Pancreas (tissue), 10 donors: ENCODE measurements around the gene DVL3. TPM values are rescaled to one million over a fixed set of nuclear protein-coding genes. Genes with fewer than 3 reads are reported as not detected.
"Not testable (repeated sequence)": the region's sequence is repeated elsewhere in the genome, so short reads cannot be mapped to it uniquely, and the experiment has no call there.

Experiments used
- ATAC-seq, 4 donors: fragments of 200-7000 bp; cut with Tn5 transposase; one replicate each; pipeline versions ENCODE4 v1.8.0 to v1.9.1; 2020; ENCODE audit warnings: mild to moderate bottlenecking in 4 of 4, moderate library complexity in 4 of 4
- DNase-seq, 6 donors: peaks; one replicate each; pipeline ENCODE4 v3.0.0-alpha.2; 2020
- FAIRE-seq: peaks from 2 replicates; lab custom pipeline; 2012; peaks lifted over from hg19 to GRCh38; lab: Jason Lieb, UNC
- H3K27ac ChIP-seq, 4 donors: fragments of 200-600 bp; sonication (generic); 1 replicate in 3 of 4; 2 replicates in 1 of 4; pipeline versions ENCODE4 v1.5.0 to v1.8.0; 2020
- H3K27me3 ChIP-seq, 4 donors: fragments of 200-600 bp; one replicate each; pipeline ENCODE4 v1.8.0; 2021
- H3K36me3 ChIP-seq, 3 donors: fragments of 200-600 bp; sonication (generic) in 1 of 3; one replicate each; pipeline versions ENCODE4 v1.5.0 to v1.8.0; 2020 to 2021
- H3K4me1 ChIP-seq, 3 donors: fragments of 200-600 bp; one replicate each; pipeline ENCODE4 v1.8.0; 2021
- H3K4me3 ChIP-seq, 4 donors: fragments of 200-600 bp; sonication (generic) in 2 of 4; one replicate each; pipeline versions ENCODE4 v1.5.0 to v1.8.0; 2020 to 2021
- H3K9me3 ChIP-seq, 4 donors: fragments of 200-600 bp; one replicate each; pipeline ENCODE4 v1.8.0; 2021
- WGBS, 2 donors: extraction: QIAGEN DNeasy Blood & Tissue Kit; methylation state at CpG; one replicate each; pipeline ENCODE4 v1.1.7; 2013; 5-methylcytosine and 5-hydroxymethylcytosine counted together
- intact Hi-C, 3 donors: fragments of 100-400 bp; cut with DNase I; formaldehyde crosslinking; loops; one replicate each; pipeline versions ENCODE4 v1.11.1 to v1.14.2; 2022
- polyA plus RNA-seq, 2 donors: library from polyadenylated mRNA; stranded (reverse); fragments of 200-250 nt; gene quantifications; one replicate each; pipeline ENCODE4 v1.2.3, GENCODE V29; 2013
- total RNA-seq, 6 donors: library from RNA; stranded (reverse); fragmentation: NEBNext Ultra II Directional in 4 of 6; extraction: Animal tissue kit (Norgen Biotek cat#: 25700) in 4 of 6; gene quantifications; one replicate each; pipeline versions ENCODE4 v1.2.1 to v1.2.4, GENCODE V29; 2021 to 2023
- TF ChIP-seq, protein P1 (sequence below), 4 donors: fragments of 200-600 bp; sonication (generic) in 3 of 4; IDR thresholded peaks; one replicate each; pipeline versions ENCODE4 v1.5.0 to v1.8.0; 2021; ENCODE audit warnings: antibody characterized with exemption in 4 of 4
- donor health status: healthy with polysubstance abuse.
- donor health status: DM: no; HTN: no; CAD: no; lungs with moderate emphysema.
- donor health status: DM: no; HTN: no; CAD: no.
- donor health status: control.
- donor health status: control.
- donor health status: Bipolar disorder and iron deficiency.
- donor health status: DM: yes; HTN: yes; CAD: no.
- donor health status: DM: no; HTN: no; CAD: no.
- donor health status: DM: no; HTN: no; CAD: no.
- donor health status: DM: yes; HTN: yes; CAD: no.

DVL3 gene
- total and polyA plus RNA-seq, 8 donors: 31.0 to 53.8 (median 35.9) TPM

DNA sequence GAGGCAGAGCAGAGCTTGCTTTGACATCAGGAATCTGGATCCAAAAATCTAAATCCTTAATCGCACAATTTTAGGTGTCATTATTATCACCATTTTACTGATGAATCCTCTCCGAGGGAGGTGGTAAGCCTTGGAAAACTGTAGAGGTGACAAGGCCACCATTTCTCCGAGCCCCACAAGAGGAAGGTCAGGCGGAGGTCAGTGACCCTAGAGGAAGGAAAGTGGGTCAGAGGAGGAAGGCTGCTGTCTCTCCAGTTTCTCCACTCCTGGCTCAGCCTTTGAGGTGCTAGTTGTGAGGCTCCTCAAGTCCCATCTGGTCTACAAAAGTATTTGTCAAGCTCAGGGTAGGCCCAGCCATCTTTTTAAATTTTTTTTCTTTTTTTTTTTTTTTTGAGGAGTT lies 3.2 kb downstream of the DVL3 start:
- Histone ChIP-seq H3K27me3 (no peaks in the 10 kb centered on the region), H3K9me3 (no peaks in the 10 kb centered on the region), H3K27ac (no peak overlapping the region), H3K36me3 (no peaks in the 10 kb centered on the region), H3K4me1 (peaks cover 5 to 15% (median 11%) of the 10 kb centered on the region in 3 donors), H3K4me3 (no peak overlapping the region)
- FAIRE-seq: no peak
- DNase-seq: no peak
- ATAC-seq: no peak
- intact Hi-C loops: no loop called here
- TF ChIP-seq, protein P1, sequence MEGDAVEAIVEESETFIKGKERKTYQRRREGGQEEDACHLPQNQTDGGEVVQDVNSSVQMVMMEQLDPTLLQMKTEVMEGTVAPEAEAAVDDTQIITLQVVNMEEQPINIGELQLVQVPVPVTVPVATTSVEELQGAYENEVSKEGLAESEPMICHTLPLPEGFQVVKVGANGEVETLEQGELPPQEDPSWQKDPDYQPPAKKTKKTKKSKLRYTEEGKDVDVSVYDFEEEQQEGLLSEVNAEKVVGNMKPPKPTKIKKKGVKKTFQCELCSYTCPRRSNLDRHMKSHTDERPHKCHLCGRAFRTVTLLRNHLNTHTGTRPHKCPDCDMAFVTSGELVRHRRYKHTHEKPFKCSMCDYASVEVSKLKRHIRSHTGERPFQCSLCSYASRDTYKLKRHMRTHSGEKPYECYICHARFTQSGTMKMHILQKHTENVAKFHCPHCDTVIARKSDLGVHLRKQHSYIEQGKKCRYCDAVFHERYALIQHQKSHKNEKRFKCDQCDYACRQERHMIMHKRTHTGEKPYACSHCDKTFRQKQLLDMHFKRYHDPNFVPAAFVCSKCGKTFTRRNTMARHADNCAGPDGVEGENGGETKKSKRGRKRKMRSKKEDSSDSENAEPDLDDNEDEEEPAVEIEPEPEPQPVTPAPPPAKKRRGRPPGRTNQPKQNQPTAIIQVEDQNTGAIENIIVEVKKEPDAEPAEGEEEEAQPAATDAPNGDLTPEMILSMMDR (IDR thresholded peaks at IDR 0.05): no peak
- WGBS, 2 donors: 78 to 86% methylated on average over 4 of the region's 4 CpGs

DNA sequence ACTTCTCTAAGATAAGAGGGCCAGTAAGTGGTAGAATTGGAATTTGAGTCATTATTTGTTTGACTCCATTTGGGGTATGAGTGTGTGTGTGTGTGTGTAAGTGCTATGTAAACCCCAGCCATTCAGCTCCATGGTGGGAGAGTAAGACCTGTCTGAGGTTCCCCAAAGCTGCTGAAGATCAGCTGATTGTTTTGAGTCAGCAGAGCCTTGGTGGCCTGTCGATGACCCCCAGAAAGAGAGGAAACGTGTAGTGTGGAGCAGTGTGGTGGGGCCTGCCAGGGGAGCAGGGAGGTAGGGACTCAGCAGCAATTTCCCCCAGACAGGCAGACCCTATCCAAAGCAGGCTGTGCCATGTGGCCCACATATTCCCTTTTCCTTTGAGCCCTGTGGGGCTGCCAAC lies 5.3 kb downstream of the DVL3 start:
- WGBS, 2 donors: 50 to 53% methylated on average over 2 of the region's 2 CpGs
- FAIRE-seq (no peak), DNase-seq (no peak), ATAC-seq (no peak)
- Histone ChIP-seq H3K4me1 (peaks cover 5 to 15% (median 11%) of the 10 kb centered on the region in 3 donors), H3K36me3 (peaks cover 6 to 14% (median 12%) of the 10 kb centered on the region in 3 donors), H3K27ac (no peak overlapping the region), H3K4me3 (no peak overlapping the region), H3K27me3 (no peaks in the 10 kb centered on the region), H3K9me3 (no peaks in the 10 kb centered on the region)
- intact Hi-C loops: no loop called here
- TF ChIP-seq, protein P1 (IDR thresholded peaks at IDR 0.05): no peak

DNA sequence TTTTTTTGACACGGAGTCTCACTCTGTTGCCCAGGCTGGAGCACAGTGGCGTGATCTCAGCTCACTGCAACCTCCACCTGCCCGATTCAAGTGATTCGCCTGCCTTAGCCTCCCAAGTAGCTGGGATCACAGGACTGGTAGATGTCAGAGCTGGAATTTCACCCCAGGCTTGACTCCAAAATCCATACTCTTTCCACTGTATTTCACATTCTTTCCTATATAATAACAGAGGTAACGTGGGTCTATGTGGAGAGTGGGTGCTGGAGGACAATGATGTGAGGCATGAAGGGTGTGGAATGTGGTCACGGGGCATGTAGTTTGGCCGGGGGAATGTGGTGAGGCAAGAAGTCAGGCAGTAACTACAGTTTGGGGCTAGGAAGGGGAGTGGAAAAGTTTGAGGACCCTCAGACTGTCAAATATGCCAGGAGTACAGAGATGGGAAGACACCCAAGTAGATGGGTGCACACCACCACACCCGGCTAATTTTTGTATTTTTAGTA lies 7.4 kb downstream of the DVL3 start:
- DNase-seq, ATAC-seq, FAIRE-seq, intact Hi-C loops, H3K9me3 ChIP-seq, H3K27me3 ChIP-seq, H3K4me1 ChIP-seq, H3K27ac ChIP-seq, H3K4me3 ChIP-seq: not testable (repeated sequence)
- H3K36me3 ChIP-seq: peaks cover 6 to 34% (median 24%) of the 10 kb centered on the region in 3 donors
- WGBS, 2 donors: 64 to 77% methylated on average over 7 to 8 of the region's 8 CpGs

DNA sequence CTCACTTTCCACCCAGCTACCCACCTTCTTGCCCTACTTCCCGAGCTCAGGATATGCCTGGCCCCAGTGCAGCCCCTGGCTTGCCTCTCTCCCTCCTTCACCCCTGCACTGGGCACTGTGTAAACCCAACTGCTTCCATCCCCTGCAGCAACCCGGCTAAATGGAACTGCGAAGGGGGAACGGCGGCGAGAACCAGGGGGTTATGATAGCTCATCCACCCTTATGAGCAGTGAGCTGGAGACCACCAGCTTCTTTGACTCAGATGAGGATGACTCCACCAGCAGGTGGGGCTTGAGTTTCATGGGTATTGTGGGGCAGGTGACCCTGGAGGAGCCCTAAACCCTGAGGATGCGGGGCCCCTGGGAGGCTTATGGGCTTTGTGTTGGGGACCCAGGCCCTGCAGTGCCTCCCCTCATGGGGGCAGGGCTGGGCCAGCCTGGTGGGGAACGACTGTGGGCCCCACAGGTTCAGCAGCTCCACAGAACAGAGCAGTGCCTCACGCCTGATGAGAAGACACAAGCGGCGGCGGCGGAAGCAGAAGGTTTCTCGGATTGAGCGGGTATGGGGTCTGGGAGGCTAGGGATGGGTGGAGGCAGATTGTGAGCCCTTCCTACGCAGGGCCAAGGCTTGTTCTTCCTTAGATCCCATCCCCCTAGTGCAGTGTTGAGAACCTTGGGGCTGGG lies 9.6 kb downstream of the DVL3 start:
- peaks cover 6 to 42% (median 33%) of the 10 kb centered on the region in 3 donors for H3K36me3 ChIP-seq
- no peaks in the 10 kb centered on the region for H3K27me3 ChIP-seq
- peaks cover 0 to 4% (median 0%) of the 10 kb centered on the region in 3 donors for H3K4me1 ChIP-seq
- DNase-seq: no peak
- intact Hi-C loops: no loop called here
- 91 to 92% methylated on average over 16 of the region's 16 CpGs for WGBS, 2 donors
- ATAC-seq: no peak
- no peaks in the 10 kb centered on the region for H3K9me3 ChIP-seq
- TF ChIP-seq, protein P1 (IDR thresholded peaks at IDR 0.05): no peak
- no peak overlapping the region for H3K27ac ChIP-seq
- H3K4me3 ChIP-seq: no peak overlapping the region
- no peak for FAIRE-seq

DNA sequence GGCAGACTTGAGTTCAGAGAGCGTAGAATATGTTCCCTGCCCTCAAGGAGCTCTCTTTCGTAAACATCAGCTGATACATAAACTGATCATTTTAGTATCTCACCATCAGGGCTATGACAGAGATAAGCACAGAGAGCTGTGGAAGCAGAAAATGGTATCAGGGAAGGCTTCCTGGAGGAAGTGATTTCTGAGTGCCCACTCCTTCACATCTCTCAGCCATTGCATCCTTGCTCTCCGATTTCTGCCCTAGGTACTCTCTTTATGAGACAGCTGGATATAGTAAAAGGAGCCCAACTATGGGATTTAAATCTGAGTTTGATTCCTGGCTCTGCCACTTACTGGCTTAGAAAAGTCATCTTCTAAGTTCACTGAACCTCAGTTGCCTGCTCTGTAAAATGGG lies 10.4 kb downstream of the DVL3 start:
- TF ChIP-seq, protein P1 (IDR thresholded peaks at IDR 0.05): no peak
- no peak for FAIRE-seq
- peaks cover 6 to 42% (median 33%) of the 10 kb centered on the region in 3 donors for H3K36me3 ChIP-seq
- no peak overlapping the region for H3K4me3 ChIP-seq
- DNase-seq: no peak
- H3K4me1 ChIP-seq: peaks cover 0 to 1% (median 0%) of the 10 kb centered on the region in 3 donors
- 97 to 99% methylated on average over 3 of the region's 3 CpGs for WGBS, 2 donors
- ATAC-seq: no peak
- H3K27me3 ChIP-seq: no peaks in the 10 kb centered on the region
- no peak overlapping the region for H3K27ac ChIP-seq
- no peaks in the 10 kb centered on the region for H3K9me3 ChIP-seq
- intact Hi-C loops: no loop called here
